ENCODE measurements around the gene L1CAM. TPM values are rescaled to one million over a fixed set of nuclear protein-coding genes. Genes with fewer than 3 reads are reported as not detected.

Gene L1CAM
- total RNA-seq, 1 experiment from 2014 or later, result 0.64 TPM

DNA sequence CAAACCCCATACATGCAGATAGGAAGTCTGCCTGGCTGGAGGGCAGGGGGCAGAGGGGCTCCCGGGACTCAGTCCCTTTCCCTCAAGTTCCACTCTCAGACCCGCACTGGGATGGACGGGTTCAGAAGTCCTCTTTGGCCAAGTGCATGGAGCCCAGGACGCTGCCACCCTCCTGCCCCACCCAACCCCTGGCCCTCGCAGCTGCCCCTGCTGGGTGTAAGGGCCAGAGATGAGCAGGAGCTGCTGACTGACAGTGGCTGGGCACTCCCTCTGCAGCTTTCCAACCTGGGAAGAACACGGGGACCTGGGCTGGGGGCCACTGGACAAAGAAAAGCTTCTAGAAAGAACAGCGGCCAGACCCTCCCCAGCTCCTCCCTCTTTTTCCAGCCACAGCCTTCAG lies 3.4 kb downstream of the L1CAM start:
- peaks cover 31% of the 10 kb centered on the region for H3K27me3 ChIP-seq (replicated peaks; ENCODE audit: insufficient read depth, low read depth, low read length, poor library complexity)
- H3K9me3 ChIP-seq (ENCODE audit: low read depth, low read length, poor library complexity, severe bottlenecking), result no peaks in the 10 kb centered on the region
- TF ChIP-seq, protein P1, sequence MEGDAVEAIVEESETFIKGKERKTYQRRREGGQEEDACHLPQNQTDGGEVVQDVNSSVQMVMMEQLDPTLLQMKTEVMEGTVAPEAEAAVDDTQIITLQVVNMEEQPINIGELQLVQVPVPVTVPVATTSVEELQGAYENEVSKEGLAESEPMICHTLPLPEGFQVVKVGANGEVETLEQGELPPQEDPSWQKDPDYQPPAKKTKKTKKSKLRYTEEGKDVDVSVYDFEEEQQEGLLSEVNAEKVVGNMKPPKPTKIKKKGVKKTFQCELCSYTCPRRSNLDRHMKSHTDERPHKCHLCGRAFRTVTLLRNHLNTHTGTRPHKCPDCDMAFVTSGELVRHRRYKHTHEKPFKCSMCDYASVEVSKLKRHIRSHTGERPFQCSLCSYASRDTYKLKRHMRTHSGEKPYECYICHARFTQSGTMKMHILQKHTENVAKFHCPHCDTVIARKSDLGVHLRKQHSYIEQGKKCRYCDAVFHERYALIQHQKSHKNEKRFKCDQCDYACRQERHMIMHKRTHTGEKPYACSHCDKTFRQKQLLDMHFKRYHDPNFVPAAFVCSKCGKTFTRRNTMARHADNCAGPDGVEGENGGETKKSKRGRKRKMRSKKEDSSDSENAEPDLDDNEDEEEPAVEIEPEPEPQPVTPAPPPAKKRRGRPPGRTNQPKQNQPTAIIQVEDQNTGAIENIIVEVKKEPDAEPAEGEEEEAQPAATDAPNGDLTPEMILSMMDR (conservative IDR thresholded peaks at IDR 0.05; ENCODE audit: low read depth, low read length), result no peak
- TF ChIP-seq EZH2 (IDR thresholded peaks at IDR 0.05; ENCODE audit: borderline replicate concordance, low read depth, low read length, poor library complexity, severe bottlenecking), result no peak
- intact Hi-C loops (cut with micrococcal nuclease; ENCODE audit: unreplicated experiment), result no loop called here
- no peak overlapping the region for H3K27ac ChIP-seq (ENCODE audit: low read depth, low read length, poor library complexity, severe bottlenecking)
- CTCF ChIA-PET, result no interaction called here
- H3K4me3 ChIP-seq (ENCODE audit: low read depth, low read length, poor library complexity, severe bottlenecking), result no peak overlapping the region
- H3K36me3 ChIP-seq (ENCODE audit: insufficient read depth, low read length, poor library complexity, severe bottlenecking), result no peaks in the 10 kb centered on the region
- no TSS peak for BruUV-seq (replicated peaks)
- H3K4me1 ChIP-seq (ENCODE audit: insufficient read depth, low read length, poor library complexity, severe bottlenecking), result no peaks in the 10 kb centered on the region
- no peak for DNase-seq (ENCODE audit: low spot score)
- POLR2A ChIA-PET (ENCODE audit: low non-redundant PET), result no interaction called here

DNA sequence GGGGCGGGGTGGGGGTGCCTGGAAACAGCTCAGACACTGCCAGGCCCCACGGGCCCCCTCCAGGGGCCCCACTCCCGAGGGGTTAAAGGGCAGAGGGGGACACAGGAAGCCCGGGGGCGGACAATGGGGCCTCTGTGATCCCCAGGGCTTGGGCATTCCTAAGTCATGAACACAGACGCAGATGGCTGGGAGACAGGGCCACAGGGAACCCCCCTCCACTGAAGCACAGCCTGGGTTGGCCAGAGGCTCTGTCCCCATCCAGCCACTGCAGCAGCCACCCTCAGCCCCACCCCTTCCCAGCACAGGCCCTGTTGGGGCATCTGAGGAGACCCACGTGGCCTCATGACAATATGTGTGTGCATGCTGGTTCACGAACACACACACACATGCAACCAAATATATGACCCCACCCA lies 3.9 kb downstream of the L1CAM start:
- H3K9me3 ChIP-seq (ENCODE audit: low read depth, low read length, poor library complexity, severe bottlenecking), result no peaks in the 10 kb centered on the region
- DNase-seq (ENCODE audit: low spot score), result no peak
- H3K4me3 ChIP-seq (ENCODE audit: low read depth, low read length, poor library complexity, severe bottlenecking), result no peak overlapping the region
- no peaks in the 10 kb centered on the region for H3K4me1 ChIP-seq (ENCODE audit: insufficient read depth, low read length, poor library complexity, severe bottlenecking)
- no peaks in the 10 kb centered on the region for H3K36me3 ChIP-seq (ENCODE audit: insufficient read depth, low read length, poor library complexity, severe bottlenecking)
- H3K27ac ChIP-seq (ENCODE audit: low read depth, low read length, poor library complexity, severe bottlenecking), result no peak overlapping the region
- intact Hi-C loops (cut with micrococcal nuclease; ENCODE audit: unreplicated experiment), result no loop called here
- H3K27me3 ChIP-seq (replicated peaks; ENCODE audit: insufficient read depth, low read depth, low read length, poor library complexity), result peaks cover 27% of the 10 kb centered on the region
- POLR2A ChIA-PET (ENCODE audit: low non-redundant PET), result no interaction called here
- CTCF ChIA-PET, result no interaction called here
- no TSS peak for BruUV-seq (replicated peaks)
- no peak for TF ChIP-seq EZH2 (IDR thresholded peaks at IDR 0.05; ENCODE audit: borderline replicate concordance, low read depth, low read length, poor library complexity, severe bottlenecking)
- TF ChIP-seq, protein P1 (conservative IDR thresholded peaks at IDR 0.05; ENCODE audit: low read depth, low read length), result no peak

DNA sequence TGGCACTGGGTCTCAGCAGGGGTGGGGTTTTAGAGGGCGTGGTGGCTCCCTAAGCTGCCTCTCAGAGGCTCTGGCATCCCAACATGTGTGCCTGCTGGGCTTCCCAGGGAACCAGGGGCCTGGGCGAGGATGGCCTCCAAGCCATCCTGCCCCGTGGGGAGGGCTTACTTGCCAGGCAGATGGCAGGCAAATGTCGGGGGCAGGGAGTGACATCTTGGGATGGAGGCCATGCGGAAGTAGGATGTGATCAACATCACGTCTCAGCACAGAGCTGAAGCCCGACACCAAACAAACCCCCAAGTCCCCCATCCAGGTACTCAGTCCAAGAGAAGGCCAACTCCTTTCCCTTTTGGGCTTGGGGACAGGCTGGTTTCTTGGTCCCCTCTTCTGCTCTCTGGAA lies 4.7 kb downstream of the L1CAM start:
- CTCF ChIA-PET, result no interaction called here
- Histone ChIP-seq H3K4me3 (ENCODE audit: low read depth, low read length, poor library complexity, severe bottlenecking) (no peak overlapping the region), H3K4me1 (ENCODE audit: insufficient read depth, low read length, poor library complexity, severe bottlenecking) (no peaks in the 10 kb centered on the region), H3K27me3 (replicated peaks; ENCODE audit: insufficient read depth, low read depth, low read length, poor library complexity) (peaks cover 19% of the 10 kb centered on the region), H3K9me3 (ENCODE audit: low read depth, low read length, poor library complexity, severe bottlenecking) (no peaks in the 10 kb centered on the region), H3K36me3 (ENCODE audit: insufficient read depth, low read length, poor library complexity, severe bottlenecking) (no peaks in the 10 kb centered on the region), H3K27ac (ENCODE audit: low read depth, low read length, poor library complexity, severe bottlenecking) (no peak overlapping the region)
- POLR2A ChIA-PET (ENCODE audit: low non-redundant PET), result no interaction called here
- no TSS peak for BruUV-seq (replicated peaks)
- intact Hi-C loops (cut with micrococcal nuclease; ENCODE audit: unreplicated experiment), result no loop called here
- TF ChIP-seq, protein P1 (conservative IDR thresholded peaks at IDR 0.05; ENCODE audit: low read depth, low read length), result no peak
- no peak for TF ChIP-seq EZH2 (IDR thresholded peaks at IDR 0.05; ENCODE audit: borderline replicate concordance, low read depth, low read length, poor library complexity, severe bottlenecking)
- no peak for DNase-seq (ENCODE audit: low spot score)

Data from A673 (cell line).